ENCODE measurements around the gene PI16.

GRCh38 chr6:36925809-36926208, 28.7 kb upstream of the PI16 start:
- TF ChIP-seq CTCF (conservative IDR thresholded peaks at IDR 0.05; ENCODE audit: low read length) (no peak), EZH2phosphoT487 (IDR thresholded peaks at IDR 0.05; ENCODE audit: borderline replicate concordance, low read depth, low read length) (no peak)

Measured in OCI-LY7 (cell line).